Right atrium auricular region (tissue), 2 donors: ENCODE measurements around the gene PGBD4. TPM values are rescaled to one million over a fixed set of nuclear protein-coding genes. Genes with fewer than 3 reads are reported as not detected.

Experiments used
- DNase-seq: peaks from one replicate; pipeline ENCODE4 v3.0.0-alpha.2; 2019; ENCODE audit warnings: low spot score
- H3K27ac ChIP-seq, 2 donors: fragments of 200-600 bp; sonication (generic); 1 replicate in 1 of 2; 2 replicates in 1 of 2; pipeline ENCODE4 v1.5.1; 2016 to 2019
- H3K27me3 ChIP-seq, 2 donors: fragments of 200-600 bp; sonication (generic); one replicate each; pipeline versions ENCODE4 v1.5.1 to v1.6.0; 2017 to 2019
- H3K36me3 ChIP-seq: fragments of 200-600 bp; sonication (generic); one replicate; pipeline ENCODE4 v1.5.1; 2016
- H3K4me1 ChIP-seq, 2 donors: fragments of 200-600 bp; sonication (generic); one replicate each; pipeline versions ENCODE4 v1.5.1 to v1.6.0; 2017 to 2019
- H3K4me3 ChIP-seq, 2 donors: fragments of 200-600 bp; sonication (generic); 1 replicate in 1 of 2; 2 replicates in 1 of 2; pipeline ENCODE4 v1.5.1; 2017 to 2019; ENCODE audit warnings: mild to moderate bottlenecking in 1 of 2, moderate library complexity in 1 of 2
- H3K9me3 ChIP-seq, 2 donors: fragments of 200-600 bp; sonication (generic); one replicate each; pipeline ENCODE4 v1.5.1; 2019
- total RNA-seq, 2 donors: library from RNA; depleted of rRNA; stranded (reverse); fragments of >200 nt; gene quantifications; one replicate each; pipeline ENCODE4 v1.1.0, GENCODE V29; 2016
- TF ChIP-seq, protein P1 (sequence below), 2 donors: fragments of 200-600 bp; sonication (generic); IDR thresholded peaks; one replicate each; pipeline ENCODE4 v1.5.1; 2019; ENCODE audit warnings: antibody characterized with exemption in 2 of 2

PGBD4 gene
- total RNA-seq, 2 donors from 2014 or later = 2.0 to 2.3 TPM

DNA sequence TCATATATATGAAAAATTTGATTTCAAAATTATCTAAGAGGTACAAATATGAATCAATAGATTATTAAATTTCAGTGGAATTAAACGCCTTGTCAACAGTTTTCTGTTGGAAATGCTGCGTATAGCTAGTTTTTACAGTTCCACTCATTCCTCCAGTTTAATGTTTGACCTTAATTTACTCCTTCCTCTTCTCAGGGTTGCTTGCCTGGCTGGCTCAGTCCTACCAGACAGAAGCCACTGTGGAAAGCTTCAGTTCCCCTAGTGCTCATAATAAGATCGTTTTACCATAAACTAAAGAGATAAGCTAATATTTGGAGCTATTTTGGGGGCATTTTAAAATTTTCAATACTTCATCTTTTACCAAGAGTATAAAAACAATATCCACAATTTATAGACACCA lies 23.0 kb upstream of the PGBD4 start:
- Histone ChIP-seq H3K4me3 (no peak overlapping the region), H3K27ac (no peak overlapping the region), H3K4me1 (no peaks in the 10 kb centered on the region), H3K27me3 (no peaks in the 10 kb centered on the region), H3K36me3 (peaks cover 9% of the 10 kb centered on the region), H3K9me3 (no peaks in the 10 kb centered on the region)
- TF ChIP-seq, protein P1, sequence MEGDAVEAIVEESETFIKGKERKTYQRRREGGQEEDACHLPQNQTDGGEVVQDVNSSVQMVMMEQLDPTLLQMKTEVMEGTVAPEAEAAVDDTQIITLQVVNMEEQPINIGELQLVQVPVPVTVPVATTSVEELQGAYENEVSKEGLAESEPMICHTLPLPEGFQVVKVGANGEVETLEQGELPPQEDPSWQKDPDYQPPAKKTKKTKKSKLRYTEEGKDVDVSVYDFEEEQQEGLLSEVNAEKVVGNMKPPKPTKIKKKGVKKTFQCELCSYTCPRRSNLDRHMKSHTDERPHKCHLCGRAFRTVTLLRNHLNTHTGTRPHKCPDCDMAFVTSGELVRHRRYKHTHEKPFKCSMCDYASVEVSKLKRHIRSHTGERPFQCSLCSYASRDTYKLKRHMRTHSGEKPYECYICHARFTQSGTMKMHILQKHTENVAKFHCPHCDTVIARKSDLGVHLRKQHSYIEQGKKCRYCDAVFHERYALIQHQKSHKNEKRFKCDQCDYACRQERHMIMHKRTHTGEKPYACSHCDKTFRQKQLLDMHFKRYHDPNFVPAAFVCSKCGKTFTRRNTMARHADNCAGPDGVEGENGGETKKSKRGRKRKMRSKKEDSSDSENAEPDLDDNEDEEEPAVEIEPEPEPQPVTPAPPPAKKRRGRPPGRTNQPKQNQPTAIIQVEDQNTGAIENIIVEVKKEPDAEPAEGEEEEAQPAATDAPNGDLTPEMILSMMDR (IDR thresholded peaks at IDR 0.05) = no peak
- DNase-seq = no peak

DNA sequence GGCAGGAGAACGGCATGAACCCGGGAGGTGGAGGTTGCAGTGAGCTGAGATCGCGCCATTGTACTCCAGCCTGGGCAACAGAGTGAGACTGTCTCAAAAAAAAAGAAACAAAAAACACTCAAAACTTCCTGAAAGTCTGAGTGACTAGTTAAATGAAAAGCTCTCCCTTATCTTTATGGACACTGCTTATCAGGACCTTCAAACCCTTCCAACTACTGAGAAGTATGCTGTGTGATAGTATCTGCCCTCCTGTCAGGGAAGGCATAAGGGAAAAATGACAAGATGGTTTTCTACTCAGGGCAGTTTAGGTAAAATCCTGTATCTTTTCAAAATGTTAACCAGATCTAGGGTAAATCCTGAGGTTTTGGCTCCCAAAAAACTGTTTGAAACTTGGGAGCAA lies 22.0 kb upstream of the PGBD4 start:
- no peak overlapping the region for H3K4me3 ChIP-seq
- TF ChIP-seq, protein P1 (IDR thresholded peaks at IDR 0.05) = no peak

DNA sequence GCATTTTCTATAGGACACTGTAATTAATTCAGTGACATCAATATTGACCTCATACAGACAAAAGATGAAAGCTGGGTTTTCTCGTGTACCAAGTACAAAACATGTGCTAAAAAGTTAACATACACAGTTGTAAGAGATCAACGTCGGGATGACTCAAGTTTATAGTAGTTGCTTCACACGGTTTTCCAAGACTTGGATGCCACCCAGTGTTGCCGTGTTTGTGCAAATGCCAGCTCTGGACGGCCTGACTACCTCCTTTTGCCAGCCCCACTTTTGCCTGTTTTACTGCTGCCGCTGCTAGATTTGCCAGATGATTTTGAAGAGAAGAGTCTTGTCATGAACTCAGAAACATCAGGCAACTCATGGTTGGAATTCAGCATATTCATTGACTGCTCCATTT lies 17.8 kb upstream of the PGBD4 start:
- H3K36me3 ChIP-seq = peaks cover 21% of the 10 kb centered on the region
- DNase-seq = no peak

More for the DNA sequence above, 22.0 kb upstream of the PGBD4 start:
- Histone ChIP-seq H3K27me3 (no peaks in the 10 kb centered on the region), H3K36me3 (peaks cover 13% of the 10 kb centered on the region), H3K4me1 (no peaks in the 10 kb centered on the region), H3K27ac (no peak overlapping the region), H3K9me3 (no peaks in the 10 kb centered on the region)
- no peak for DNase-seq

DNA sequence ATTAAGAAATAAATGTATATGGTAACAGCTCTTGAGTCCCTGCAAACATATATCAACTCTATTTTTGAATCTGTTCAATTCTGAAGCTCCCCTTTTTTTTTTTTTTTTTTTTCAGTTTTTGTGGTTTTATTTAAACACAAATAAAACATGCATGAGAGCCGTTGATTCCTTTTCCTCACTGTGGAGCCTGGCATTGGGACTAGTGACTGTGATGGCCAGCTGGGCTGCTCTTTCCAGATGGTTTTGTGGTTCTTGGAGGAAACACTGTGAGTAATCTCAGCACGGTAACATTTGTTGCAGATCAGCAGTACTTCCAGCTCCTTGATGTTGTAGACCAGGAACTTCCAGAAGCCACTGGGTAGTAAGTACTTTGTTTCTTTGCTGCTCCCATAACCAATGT lies 16.1 kb upstream of the PGBD4 start:
- TF ChIP-seq, protein P1 (IDR thresholded peaks at IDR 0.05) = no peak
- Histone ChIP-seq H3K4me1 (no peaks in the 10 kb centered on the region), H3K9me3 (no peaks in the 10 kb centered on the region), H3K36me3 (peaks cover 27% of the 10 kb centered on the region), H3K4me3 (no peak overlapping the region), H3K27ac (no peak overlapping the region), H3K27me3 (no peaks in the 10 kb centered on the region)
- DNase-seq = no peak

More for the DNA sequence above, 17.8 kb upstream of the PGBD4 start:
- TF ChIP-seq, protein P1 (IDR thresholded peaks at IDR 0.05) = no peak
- Histone ChIP-seq H3K4me1 (no peaks in the 10 kb centered on the region), H3K27me3 (no peaks in the 10 kb centered on the region), H3K4me3 (no peak overlapping the region), H3K27ac (no peak overlapping the region), H3K9me3 (no peaks in the 10 kb centered on the region)

DNA sequence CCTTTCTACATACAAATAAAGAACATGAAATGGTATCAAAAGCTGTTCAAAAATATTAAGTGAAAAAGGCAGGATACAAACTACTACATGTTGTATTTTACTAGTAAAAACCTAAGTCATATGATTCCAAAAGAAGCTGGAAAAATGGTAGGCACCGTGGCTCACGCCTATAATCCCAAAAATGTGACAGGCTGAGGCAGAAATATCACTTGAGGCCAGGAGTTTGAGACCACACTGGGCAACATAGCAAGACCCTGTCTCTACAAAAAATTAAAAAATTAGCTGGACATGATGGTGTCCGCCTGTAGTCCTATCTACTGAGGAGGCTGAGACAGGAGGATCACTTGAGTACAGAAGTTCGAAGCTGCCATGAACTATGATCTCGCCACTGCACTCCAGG lies 2.0 kb upstream of the PGBD4 start:
- DNase-seq = no peak
- no peak overlapping the region for H3K27ac ChIP-seq
- peaks cover 0 to 26% of the 10 kb centered on the region in 2 donors for H3K4me1 ChIP-seq
- no peaks in the 10 kb centered on the region for H3K27me3 ChIP-seq
- TF ChIP-seq, protein P1 (IDR thresholded peaks at IDR 0.05) = no peak
- no peaks in the 10 kb centered on the region for H3K9me3 ChIP-seq
- no peak overlapping the region for H3K4me3 ChIP-seq
- H3K36me3 ChIP-seq = peaks cover 4% of the 10 kb centered on the region

DNA sequence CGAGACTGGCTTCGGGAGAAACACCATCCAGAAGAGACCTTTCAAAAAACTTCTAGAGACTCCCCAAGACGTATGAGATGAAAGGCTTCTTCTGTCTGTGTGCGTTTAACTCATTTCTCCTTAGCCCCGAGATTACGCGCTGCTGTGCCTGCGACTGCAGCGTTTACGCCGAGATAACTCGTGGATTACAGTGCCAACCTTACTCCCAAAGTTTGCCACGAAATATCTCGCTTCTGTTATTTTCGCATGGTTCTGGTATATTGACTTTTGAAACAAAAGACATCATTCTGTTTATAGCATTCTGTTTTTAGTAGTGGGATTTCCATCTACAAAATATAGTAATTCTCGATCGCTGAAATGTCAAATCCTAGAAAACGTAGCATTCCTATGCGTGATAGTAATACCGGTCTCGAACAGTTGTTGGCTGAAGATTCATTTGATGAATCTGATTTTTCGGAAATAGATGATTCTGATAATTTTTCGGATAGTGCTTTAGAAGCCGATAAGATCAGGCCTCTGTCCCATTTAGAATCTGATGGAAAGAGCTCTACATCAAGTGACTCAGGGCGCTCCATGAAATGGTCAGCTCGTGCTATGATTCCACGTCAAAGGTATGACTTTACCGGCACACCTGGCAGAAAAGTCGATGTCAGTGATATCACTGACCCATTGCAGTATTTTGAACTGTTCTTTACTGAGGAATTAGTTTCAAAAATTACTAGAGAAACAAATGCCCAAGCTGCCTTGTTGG lies 467 bp downstream of the PGBD4 start:
- Histone ChIP-seq H3K36me3 (no peaks in the 10 kb centered on the region), H3K27me3 (no peaks in the 10 kb centered on the region), H3K4me1 (peaks cover 0 to 26% of the 10 kb centered on the region in 2 donors), H3K4me3 (peak overlapping the region; percentile 79 to 86), H3K9me3 (no peaks in the 10 kb centered on the region), H3K27ac (peak overlapping the region; percentile 80 to 85)
- TF ChIP-seq, protein P1 (IDR thresholded peaks at IDR 0.05) = no peak
- DNase-seq = no peak
